Right lobe of liver (tissue), 4 donors: ENCODE measurements around the gene ALK.

Experiments used
- POLR2A ChIP-seq: fragments of 450-650 bp; IDR thresholded peaks from one replicate; pipeline ENCODE4 v1.6.1; 2017; ENCODE audit warnings: antibody characterized with exemption, mild to moderate bottlenecking
- TF ChIP-seq, protein P1 (sequence below), 4 donors: fragments of 200-600 bp in 3 of 4; fragments of 450-650 bp in 1 of 4; IDR thresholded peaks; one replicate each; pipeline versions ENCODE4 v1.5.1 to v1.8.0; 2016 to 2022; ENCODE audit warnings: antibody characterized with exemption in 4 of 4, mild to moderate bottlenecking in 2 of 4
- donor health status: DM: no; HTN: no; CAD: no.
- donor health status: DM: no; HTN: no; CAD: no.
- donor health status: DM: no; HTN: yes; CAD: no.

DNA sequence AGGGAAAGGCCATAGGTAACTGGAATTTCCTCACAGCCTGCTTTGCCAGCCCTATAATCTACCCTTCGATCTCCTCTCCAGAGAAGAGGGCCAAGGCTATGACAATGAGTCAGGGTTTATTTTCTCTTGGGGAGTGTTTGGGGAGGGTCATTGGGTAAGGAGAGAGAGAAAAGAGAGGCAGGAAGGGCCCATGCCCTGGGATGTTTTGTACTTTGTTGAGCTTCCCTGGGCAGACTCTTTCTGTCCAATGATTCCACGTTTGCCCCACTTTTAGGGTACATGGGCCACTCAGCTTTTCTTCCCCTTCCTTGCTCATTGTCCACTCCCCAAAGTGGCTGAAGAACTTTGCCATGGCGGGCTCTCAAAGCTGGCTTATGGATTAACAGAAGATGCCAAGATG lies 224.2 kb downstream of the ALK start:
- TF ChIP-seq, protein P1, sequence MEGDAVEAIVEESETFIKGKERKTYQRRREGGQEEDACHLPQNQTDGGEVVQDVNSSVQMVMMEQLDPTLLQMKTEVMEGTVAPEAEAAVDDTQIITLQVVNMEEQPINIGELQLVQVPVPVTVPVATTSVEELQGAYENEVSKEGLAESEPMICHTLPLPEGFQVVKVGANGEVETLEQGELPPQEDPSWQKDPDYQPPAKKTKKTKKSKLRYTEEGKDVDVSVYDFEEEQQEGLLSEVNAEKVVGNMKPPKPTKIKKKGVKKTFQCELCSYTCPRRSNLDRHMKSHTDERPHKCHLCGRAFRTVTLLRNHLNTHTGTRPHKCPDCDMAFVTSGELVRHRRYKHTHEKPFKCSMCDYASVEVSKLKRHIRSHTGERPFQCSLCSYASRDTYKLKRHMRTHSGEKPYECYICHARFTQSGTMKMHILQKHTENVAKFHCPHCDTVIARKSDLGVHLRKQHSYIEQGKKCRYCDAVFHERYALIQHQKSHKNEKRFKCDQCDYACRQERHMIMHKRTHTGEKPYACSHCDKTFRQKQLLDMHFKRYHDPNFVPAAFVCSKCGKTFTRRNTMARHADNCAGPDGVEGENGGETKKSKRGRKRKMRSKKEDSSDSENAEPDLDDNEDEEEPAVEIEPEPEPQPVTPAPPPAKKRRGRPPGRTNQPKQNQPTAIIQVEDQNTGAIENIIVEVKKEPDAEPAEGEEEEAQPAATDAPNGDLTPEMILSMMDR (IDR thresholded peaks at IDR 0.05) = no peak
- TF ChIP-seq POLR2A = no peak
